CD4-positive, alpha-beta memory T cell (primary cell): ENCODE results near the gene TENM3. TPM values are rescaled to one million over a fixed set of nuclear protein-coding genes. Genes with fewer than 3 reads are reported as not detected.

ENCODE experiments used
- CTCF ChIA-PET: fragments of 350-600 bp; sonication (Branson Sonifier 250); formaldehyde crosslinking; loops from one replicate; lab custom pipeline; 2021; ENCODE audit warnings: inconsistent platforms; ENCODE audit not compliant: partially characterized antibody; lab: Charles Lee
- POLR2A ChIA-PET: fragments of 350-600 bp; sonication (Branson Sonifier 250); formaldehyde crosslinking; loops from one replicate; lab custom pipeline; 2021; ENCODE audit not compliant: partially characterized antibody; lab: Charles Lee
- DNase-seq, 5 donors: peaks; one replicate each; pipeline versions ENCODE4 v3.0.0 to v3.0.0-alpha.2; 2020 to 2022; ENCODE audit warnings: mixed read lengths in 1 of 5
- H3K27ac ChIP-seq: one replicate; pipeline ENCODE4 v1.7.0; 2013; ENCODE audit warnings: low read depth, low read length
- H3K27me3 ChIP-seq: 2 replicates; pipeline ENCODE4 v1.7.0; 2013; ENCODE audit warnings: mild to moderate bottlenecking, low read length, moderate library complexity; ENCODE audit not compliant: insufficient read depth
- H3K36me3 ChIP-seq: 2 replicates; pipeline ENCODE4 v1.7.0; 2013; ENCODE audit warnings: mild to moderate bottlenecking, low read length, moderate library complexity; ENCODE audit not compliant: insufficient read depth
- H3K4me1 ChIP-seq: 2 replicates; pipeline ENCODE4 v1.7.0; 2013; ENCODE audit warnings: mild to moderate bottlenecking, low read length, moderate library complexity; ENCODE audit not compliant: insufficient read depth
- H3K4me3 ChIP-seq, 2 donors: one replicate each; pipeline ENCODE4 v1.7.0; 2013; ENCODE audit warnings: low read length in 2 of 2, mild to moderate bottlenecking in 1 of 2
- H3K9me3 ChIP-seq, 2 donors: one replicate each; pipeline ENCODE4 v1.7.0; 2013; ENCODE audit warnings: low read length in 2 of 2, control low read depth in 1 of 2; ENCODE audit not compliant: control insufficient read depth in 1 of 2
- H3K27ac Mint-ChIP-seq, 7 donors: one replicate each; pipeline ENCODE4 v1.8.0; 2020 to 2021; ENCODE audit warnings: mixed read lengths in 7 of 7, mild to moderate bottlenecking in 6 of 7, inconsistent platforms in 3 of 7, moderate library complexity in 3 of 7
- H3K27me3 Mint-ChIP-seq, 2 donors: one replicate each; pipeline ENCODE4 v1.8.0; 2020 to 2021; ENCODE audit warnings: mixed read lengths in 2 of 2
- H3K36me3 Mint-ChIP-seq, 2 donors: one replicate each; pipeline ENCODE4 v1.8.0; 2020 to 2021; ENCODE audit warnings: mixed read lengths in 2 of 2, inconsistent platforms in 1 of 2, mild to moderate bottlenecking in 1 of 2
- H3K4me1 Mint-ChIP-seq, 4 donors: one replicate each; pipeline ENCODE4 v1.8.0; 2020 to 2021; ENCODE audit warnings: mixed read lengths in 4 of 4, mild to moderate bottlenecking in 1 of 4
- H3K4me3 Mint-ChIP-seq, 8 donors: one replicate each; pipeline ENCODE4 v1.8.0; 2020 to 2021; ENCODE audit warnings: mixed read lengths in 8 of 8, mild to moderate bottlenecking in 7 of 8, moderate library complexity in 6 of 8, inconsistent platforms in 3 of 8
- H3K9me3 Mint-ChIP-seq, 8 donors: one replicate each; pipeline ENCODE4 v1.8.0; 2020 to 2021; ENCODE audit warnings: mixed read lengths in 8 of 8, mild to moderate bottlenecking in 5 of 8, inconsistent platforms in 3 of 8, moderate library complexity in 1 of 8
- intact Hi-C: fragments of 100-400 bp; cut with micrococcal nuclease; formaldehyde crosslinking; loops from one replicate; pipeline ENCODE4 v1.15.1; 2023
- polyA plus RNA-seq, 2 donors: library from polyadenylated mRNA; unstranded; fragments of 300-500 nt; fragmentation: Illumina TruSeq; gene quantifications; one replicate each; pipeline ENCODE4 v1.2.3, GENCODE V29; 2021
- total RNA-seq, 2 experiments: library from RNA; stranded (reverse); gene quantifications; one replicate each; pipeline ENCODE4 v1.2.3, GENCODE V29; 2021

TENM3 gene
- total and polyA plus RNA-seq, 4 experiments from 2014 or later, result not detected

DNA sequence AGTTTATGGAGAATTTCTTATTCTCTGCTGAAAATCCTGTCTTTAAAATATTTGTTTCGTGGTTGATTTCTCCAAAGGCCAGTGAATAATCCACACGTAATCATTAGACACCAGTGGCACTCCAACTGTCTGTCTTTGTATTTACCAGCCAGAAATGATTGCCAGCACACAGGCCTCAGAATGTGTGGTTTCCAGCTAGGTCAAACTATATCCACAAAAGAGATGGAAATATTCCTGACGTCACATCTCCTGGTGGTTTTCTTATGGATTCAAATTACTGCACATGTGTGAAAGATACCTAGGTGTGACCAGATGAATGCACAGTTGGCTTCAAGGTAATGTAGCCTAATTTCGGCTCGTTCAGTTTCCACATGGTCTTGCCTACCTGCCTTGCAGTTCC is 27.2 kb upstream of the TENM3 start:
- Mint-ChIP-seq H3K9me3 (peaks cover 0 to 1% (median 0%) of the 10 kb centered on the region in 8 donors), H3K36me3 (no peaks in the 10 kb centered on the region), H3K27ac (no peak overlapping the region), H3K4me3 (no peak overlapping the region), H3K4me1 (no peaks in the 10 kb centered on the region), H3K27me3 (no peaks in the 10 kb centered on the region)
- Histone ChIP-seq H3K4me1 (no peaks in the 10 kb centered on the region), H3K4me3 (no peak overlapping the region), H3K27me3 (no peaks in the 10 kb centered on the region), H3K9me3 (no peaks in the 10 kb centered on the region), H3K36me3 (no peaks in the 10 kb centered on the region), H3K27ac (no peak overlapping the region)
- intact Hi-C loops, result no loop called here
- ChIA-PET POLR2A (no interaction called here), CTCF (no interaction called here)
- DNase-seq, result no peak

DNA sequence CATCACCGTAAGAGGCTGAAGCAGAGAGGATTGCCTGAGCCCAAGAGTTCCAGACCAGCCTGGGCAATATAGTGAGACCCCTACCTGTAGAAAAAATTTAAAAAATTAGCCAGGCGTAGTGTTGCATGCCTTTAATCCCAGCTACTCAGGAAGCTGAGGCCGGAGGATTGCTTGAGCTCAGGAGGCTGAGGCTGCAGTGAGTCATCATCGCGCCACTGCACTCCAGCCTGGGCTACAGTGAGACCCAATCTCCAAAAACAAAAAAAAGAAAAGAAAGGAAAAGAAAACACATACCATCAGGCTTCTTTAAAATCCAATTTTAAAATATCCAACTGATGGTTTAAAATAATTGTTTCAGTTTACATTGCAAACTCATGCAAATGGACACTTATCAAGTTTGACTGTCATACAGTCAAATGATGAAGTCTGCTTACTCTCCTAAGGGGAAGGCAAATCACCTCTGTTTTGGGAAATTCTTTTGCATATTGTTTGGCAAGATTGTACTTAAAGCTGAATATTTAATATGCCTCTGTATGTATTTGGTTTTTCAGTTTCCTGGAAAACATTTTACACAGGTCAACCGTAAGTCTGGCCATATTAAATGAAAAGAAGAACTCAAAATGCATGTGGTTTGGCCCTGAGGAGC is 23.7 kb upstream of the TENM3 start:
- ChIA-PET POLR2A (no interaction called here), CTCF (no interaction called here)
- H3K36me3 ChIP-seq, result no peaks in the 10 kb centered on the region
- no peaks in the 10 kb centered on the region for H3K4me1 ChIP-seq
- no peak overlapping the region for H3K4me3 ChIP-seq
- Mint-ChIP-seq H3K36me3 (no peaks in the 10 kb centered on the region), H3K4me1 (no peaks in the 10 kb centered on the region), H3K9me3 (peaks cover 0 to 1% (median 0%) of the 10 kb centered on the region in 8 donors), H3K4me3 (no peak overlapping the region), H3K27ac (no peak overlapping the region), H3K27me3 (peaks cover 0 to 1% of the 10 kb centered on the region in 2 donors)
- intact Hi-C loops, result no loop called here
- no peak for DNase-seq
- no peaks in the 10 kb centered on the region for H3K27me3 ChIP-seq
- no peak overlapping the region for H3K27ac ChIP-seq
- H3K9me3 ChIP-seq, result no peaks in the 10 kb centered on the region

DNA sequence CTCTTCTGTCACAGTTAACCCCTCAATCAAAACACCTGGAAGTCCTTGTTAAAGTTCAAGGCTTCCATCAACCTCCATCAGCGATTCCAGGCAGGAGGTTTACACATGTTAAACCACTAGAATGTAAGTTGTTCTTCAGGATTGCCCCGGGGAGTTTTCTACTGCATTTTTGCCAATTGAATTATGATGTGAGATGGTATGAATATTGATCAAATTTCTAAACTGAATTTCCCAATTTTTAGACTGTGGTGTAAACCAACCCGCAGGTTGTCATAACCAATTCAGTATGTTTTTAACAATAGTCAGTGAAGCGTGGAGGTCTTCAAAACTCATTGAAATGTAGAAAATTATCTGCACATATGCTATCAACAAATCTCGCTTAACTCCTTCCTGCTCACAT is 21.2 kb upstream of the TENM3 start:
- H3K9me3 Mint-ChIP-seq, result peaks cover 0 to 1% (median 0%) of the 10 kb centered on the region in 8 donors
- ChIA-PET CTCF (no interaction called here), POLR2A (no interaction called here)
- intact Hi-C loops, result no loop called here
- no peaks in the 10 kb centered on the region for H3K36me3 Mint-ChIP-seq
- no peaks in the 10 kb centered on the region for H3K4me1 Mint-ChIP-seq
- Histone ChIP-seq H3K9me3 (no peaks in the 10 kb centered on the region), H3K36me3 (no peaks in the 10 kb centered on the region), H3K4me3 (no peak overlapping the region), H3K27ac (no peak overlapping the region), H3K4me1 (no peaks in the 10 kb centered on the region), H3K27me3 (no peaks in the 10 kb centered on the region)
- no peak for DNase-seq
- H3K4me3 Mint-ChIP-seq, result no peak overlapping the region
- H3K27me3 Mint-ChIP-seq, result peaks cover 0 to 1% of the 10 kb centered on the region in 2 donors
- H3K27ac Mint-ChIP-seq, result no peak overlapping the region

DNA sequence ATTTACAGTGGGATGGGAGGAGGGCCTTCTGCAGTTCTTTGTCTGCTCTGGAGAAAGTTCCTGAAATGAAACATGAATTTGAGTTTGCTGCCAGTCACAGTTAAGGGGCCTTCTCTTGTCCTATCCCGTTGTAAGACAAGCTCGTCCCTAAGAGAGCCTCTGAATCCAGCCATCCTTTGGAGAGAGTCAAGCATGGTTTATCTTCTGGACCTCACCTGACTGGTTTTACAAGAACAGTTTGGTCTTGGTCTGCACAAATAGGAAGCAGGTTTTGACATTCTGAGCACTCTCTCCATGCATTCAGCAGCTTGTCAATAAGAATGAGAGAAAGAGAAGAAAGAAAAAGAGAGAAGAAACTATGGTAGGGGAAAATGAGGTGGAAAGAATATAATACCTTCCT is 20.4 kb upstream of the TENM3 start:
- Histone ChIP-seq H3K4me3 (no peak overlapping the region), H3K36me3 (no peaks in the 10 kb centered on the region), H3K4me1 (no peaks in the 10 kb centered on the region), H3K9me3 (no peaks in the 10 kb centered on the region), H3K27ac (no peak overlapping the region), H3K27me3 (no peaks in the 10 kb centered on the region)
- peaks cover 0 to 1% of the 10 kb centered on the region in 2 donors for H3K27me3 Mint-ChIP-seq
- no peaks in the 10 kb centered on the region for H3K36me3 Mint-ChIP-seq
- DNase-seq, result no peak
- intact Hi-C loops, result no loop called here
- no peaks in the 10 kb centered on the region for H3K4me1 Mint-ChIP-seq
- no peak overlapping the region for H3K27ac Mint-ChIP-seq
- CTCF ChIA-PET, result no interaction called here
- POLR2A ChIA-PET, result no interaction called here
- H3K9me3 Mint-ChIP-seq, result peaks cover 0 to 1% (median 0%) of the 10 kb centered on the region in 8 donors
- H3K4me3 Mint-ChIP-seq, result no peak overlapping the region

DNA sequence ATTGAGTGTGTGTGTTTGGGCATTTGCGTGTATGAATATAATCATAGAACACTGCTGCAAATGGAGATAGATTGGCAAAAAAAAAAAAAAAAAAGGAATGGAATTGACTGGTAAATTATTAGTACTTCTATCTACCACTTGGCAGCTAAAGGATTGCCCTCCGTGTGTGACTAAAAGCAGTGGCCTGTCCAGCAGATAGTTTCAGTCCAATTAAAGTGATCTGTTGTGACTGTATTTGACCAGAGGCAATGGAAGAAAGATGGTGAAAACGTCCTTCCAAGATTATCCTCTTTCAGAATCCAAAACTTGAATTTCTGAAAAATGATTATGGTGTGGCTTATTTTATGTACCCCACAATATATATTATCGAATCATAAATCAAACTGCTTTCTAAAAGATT is 19.5 kb upstream of the TENM3 start:
- no peak overlapping the region for H3K27ac Mint-ChIP-seq
- DNase-seq, result no peak
- Histone ChIP-seq H3K9me3 (no peaks in the 10 kb centered on the region), H3K36me3 (no peaks in the 10 kb centered on the region), H3K27ac (no peak overlapping the region), H3K4me1 (no peaks in the 10 kb centered on the region), H3K27me3 (no peaks in the 10 kb centered on the region), H3K4me3 (no peak overlapping the region)
- H3K9me3 Mint-ChIP-seq, result peaks cover 0 to 1% (median 0%) of the 10 kb centered on the region in 8 donors
- intact Hi-C loops, result no loop called here
- no peaks in the 10 kb centered on the region for H3K36me3 Mint-ChIP-seq
- ChIA-PET CTCF (no interaction called here), POLR2A (no interaction called here)
- H3K4me3 Mint-ChIP-seq, result no peak overlapping the region
- no peaks in the 10 kb centered on the region for H3K4me1 Mint-ChIP-seq
- peaks cover 0 to 1% of the 10 kb centered on the region in 2 donors for H3K27me3 Mint-ChIP-seq

DNA sequence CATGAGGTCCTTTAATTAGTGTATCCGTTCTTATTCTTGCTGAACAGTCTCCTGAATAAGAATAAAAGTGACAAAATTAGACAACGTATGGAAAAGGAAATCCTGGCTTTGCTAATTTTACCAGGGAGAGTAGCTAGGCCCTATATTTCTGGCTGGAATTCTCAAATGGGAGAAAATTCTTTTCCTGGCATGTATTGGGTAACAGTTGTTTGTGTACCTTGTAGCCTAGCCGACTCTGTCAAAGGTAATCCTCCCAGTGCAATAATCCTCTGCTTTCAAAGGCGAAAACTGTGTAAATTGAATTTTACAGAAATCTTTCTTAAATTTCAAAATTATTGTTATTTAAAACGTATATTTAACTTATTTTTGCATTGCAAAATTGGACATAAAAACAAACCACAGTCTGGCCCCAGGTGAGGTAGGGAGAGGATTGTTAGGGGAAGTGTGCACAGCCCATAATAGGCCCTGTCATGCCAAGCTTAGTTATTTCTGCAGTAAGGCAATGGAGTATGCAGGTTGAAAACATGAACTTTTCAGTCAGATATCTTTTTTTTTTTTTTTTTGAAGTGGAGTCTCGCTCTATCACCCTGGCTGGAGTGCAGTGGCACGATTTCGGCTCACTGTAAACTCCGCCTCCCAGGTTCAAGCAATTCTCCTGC is 18.9 kb upstream of the TENM3 start:
- Mint-ChIP-seq H3K36me3 (no peaks in the 10 kb centered on the region), H3K9me3 (peaks cover 0 to 1% (median 0%) of the 10 kb centered on the region in 8 donors), H3K4me1 (no peaks in the 10 kb centered on the region), H3K27me3 (peaks cover 0 to 1% of the 10 kb centered on the region in 2 donors), H3K27ac (no peak overlapping the region), H3K4me3 (no peak overlapping the region)
- Histone ChIP-seq H3K4me1 (no peaks in the 10 kb centered on the region), H3K27ac (no peak overlapping the region), H3K4me3 (no peak overlapping the region), H3K27me3 (no peaks in the 10 kb centered on the region), H3K36me3 (no peaks in the 10 kb centered on the region), H3K9me3 (no peaks in the 10 kb centered on the region)
- POLR2A ChIA-PET, result no interaction called here
- CTCF ChIA-PET, result no interaction called here
- intact Hi-C loops, result no loop called here
- no peak for DNase-seq

DNA sequence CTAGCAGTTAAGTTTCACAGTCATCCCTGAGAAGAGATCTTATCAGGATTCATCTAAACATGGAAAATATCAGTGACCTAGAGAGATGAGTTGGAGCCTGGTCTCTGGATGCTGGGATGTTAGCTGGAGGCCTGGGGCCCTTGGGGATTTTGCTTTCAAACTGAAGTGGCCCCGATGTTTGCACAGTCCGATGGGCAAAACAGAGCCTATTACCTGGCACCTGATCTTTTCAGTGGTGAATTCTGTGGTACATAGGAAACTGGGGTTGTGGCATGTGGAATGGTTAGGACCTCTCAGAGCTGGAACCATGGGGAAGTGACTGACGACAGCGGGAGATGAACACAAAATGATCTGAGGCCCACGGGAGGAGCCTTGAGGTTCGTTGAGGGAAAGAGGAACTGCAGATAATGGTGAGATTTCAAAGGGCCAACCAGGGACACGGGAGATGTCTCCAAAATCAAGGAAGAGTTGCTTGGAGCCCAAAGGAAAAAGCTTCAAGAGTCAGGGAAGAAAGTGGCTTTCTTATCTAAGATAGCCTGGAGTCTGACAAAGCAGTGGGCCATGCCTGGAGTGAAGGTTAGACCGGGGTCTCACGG is 17.8 kb upstream of the TENM3 start:
- H3K9me3 ChIP-seq, result no peaks in the 10 kb centered on the region
- DNase-seq, result no peak
- Mint-ChIP-seq H3K27me3 (peaks cover 0 to 1% of the 10 kb centered on the region in 2 donors), H3K36me3 (no peaks in the 10 kb centered on the region), H3K4me3 (no peak overlapping the region), H3K27ac (no peak overlapping the region), H3K4me1 (no peaks in the 10 kb centered on the region), H3K9me3 (peaks cover 0 to 4% (median 0%) of the 10 kb centered on the region in 8 donors)
- intact Hi-C loops, result no loop called here
- no peak overlapping the region for H3K27ac ChIP-seq
- no peaks in the 10 kb centered on the region for H3K36me3 ChIP-seq
- H3K4me3 ChIP-seq, result no peak overlapping the region
- POLR2A ChIA-PET, result no interaction called here
- no peaks in the 10 kb centered on the region for H3K4me1 ChIP-seq
- CTCF ChIA-PET, result no interaction called here
- H3K27me3 ChIP-seq, result no peaks in the 10 kb centered on the region
